ENCODE data around the gene ZNF236.

Gene ZNF236

GRCh38 chr18:76821875-76822505, 367 bp upstream of the ZNF236 start:
- peak overlapping the region; percentile 93 for H3K4me3 ChIP-seq (replicated peaks; ENCODE audit: low read depth, low read length)
- TF ChIP-seq, protein P1, sequence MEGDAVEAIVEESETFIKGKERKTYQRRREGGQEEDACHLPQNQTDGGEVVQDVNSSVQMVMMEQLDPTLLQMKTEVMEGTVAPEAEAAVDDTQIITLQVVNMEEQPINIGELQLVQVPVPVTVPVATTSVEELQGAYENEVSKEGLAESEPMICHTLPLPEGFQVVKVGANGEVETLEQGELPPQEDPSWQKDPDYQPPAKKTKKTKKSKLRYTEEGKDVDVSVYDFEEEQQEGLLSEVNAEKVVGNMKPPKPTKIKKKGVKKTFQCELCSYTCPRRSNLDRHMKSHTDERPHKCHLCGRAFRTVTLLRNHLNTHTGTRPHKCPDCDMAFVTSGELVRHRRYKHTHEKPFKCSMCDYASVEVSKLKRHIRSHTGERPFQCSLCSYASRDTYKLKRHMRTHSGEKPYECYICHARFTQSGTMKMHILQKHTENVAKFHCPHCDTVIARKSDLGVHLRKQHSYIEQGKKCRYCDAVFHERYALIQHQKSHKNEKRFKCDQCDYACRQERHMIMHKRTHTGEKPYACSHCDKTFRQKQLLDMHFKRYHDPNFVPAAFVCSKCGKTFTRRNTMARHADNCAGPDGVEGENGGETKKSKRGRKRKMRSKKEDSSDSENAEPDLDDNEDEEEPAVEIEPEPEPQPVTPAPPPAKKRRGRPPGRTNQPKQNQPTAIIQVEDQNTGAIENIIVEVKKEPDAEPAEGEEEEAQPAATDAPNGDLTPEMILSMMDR (IDR thresholded peaks at IDR 0.05; ENCODE audit: low read length, missing control alignments): no peak
- DNase-seq (ENCODE audit: low read depth): peak; percentile 47

GRCh38 chr18:76823161-76823538, 793 bp downstream of the ZNF236 start:
- H3K4me3 ChIP-seq (replicated peaks; ENCODE audit: low read depth, low read length): peak overlapping the region; percentile 74
- TF ChIP-seq, protein P1 (IDR thresholded peaks at IDR 0.05; ENCODE audit: low read length, missing control alignments): no peak
- no peak for DNase-seq (ENCODE audit: low read depth)

- TF ChIP-seq, protein P1 (IDR thresholded peaks at IDR 0.05; ENCODE audit: low read length, missing control alignments): peak; percentile 30
- DNase-seq (ENCODE audit: low read depth): no peak
- peak overlapping the region; percentile 74 for H3K4me3 ChIP-seq (replicated peaks; ENCODE audit: low read depth, low read length)
These were observed 1.2 kb downstream of the ZNF236 start for GRCh38 chr18:76823587-76824011.

DNA sequence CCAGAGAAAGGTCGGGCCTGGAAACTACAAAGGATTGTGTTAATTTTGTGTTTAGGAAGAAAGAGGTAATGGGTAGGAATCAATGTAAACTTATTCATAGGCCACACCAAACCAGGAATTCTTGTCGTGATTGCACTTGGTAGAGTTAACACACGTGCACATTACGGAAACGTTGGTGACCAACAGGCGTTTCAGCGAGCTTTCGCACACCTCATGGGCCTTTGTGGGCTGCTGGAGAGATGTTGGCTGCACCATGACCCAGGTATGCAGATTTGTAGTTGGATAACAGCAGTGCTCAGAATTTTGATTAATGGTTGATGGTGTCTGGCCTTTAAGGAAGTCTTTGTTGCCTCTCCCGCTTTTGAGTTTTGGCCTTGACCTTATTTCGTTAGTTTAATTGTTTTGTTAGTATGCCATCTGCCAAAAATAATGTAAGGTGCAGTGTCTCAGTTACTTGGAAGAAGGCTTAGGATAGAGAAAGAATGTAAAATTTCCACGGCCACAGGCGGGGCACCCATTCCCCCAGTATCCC, 1.9 kb downstream of the ZNF236 start:
- TF ChIP-seq, protein P1 (IDR thresholded peaks at IDR 0.05; ENCODE audit: low read length, missing control alignments): no peak
- no peak for DNase-seq (ENCODE audit: low read depth)
- H3K4me3 ChIP-seq (replicated peaks; ENCODE audit: low read depth, low read length): peak overlapping the region; percentile 74

DNA sequence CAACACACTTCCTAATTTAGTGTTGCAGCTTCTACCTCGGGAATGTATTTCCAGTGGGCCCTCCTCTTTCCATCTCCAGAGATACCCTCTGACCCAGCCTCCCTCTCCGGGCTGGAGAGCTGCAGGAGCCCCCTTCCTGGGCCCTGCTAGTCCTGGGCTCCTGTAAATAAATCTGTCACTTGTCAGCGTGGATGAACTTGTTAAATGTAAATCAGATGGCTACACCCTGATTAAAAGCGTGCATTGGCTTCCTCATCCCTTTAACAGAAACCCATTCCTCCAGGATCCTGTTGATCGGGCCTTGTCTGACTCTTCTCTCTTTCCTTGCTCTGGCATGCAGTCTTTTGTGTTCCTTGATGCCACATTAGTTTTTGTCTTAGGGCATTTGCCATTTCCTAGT, 2.4 kb downstream of the ZNF236 start:
- DNase-seq (ENCODE audit: low read depth): no peak
- TF ChIP-seq, protein P1 (IDR thresholded peaks at IDR 0.05; ENCODE audit: low read length, missing control alignments): no peak
- H3K4me3 ChIP-seq (replicated peaks; ENCODE audit: low read depth, low read length): no peak overlapping the region

GRCh38 chr18:76827205-76828200, 5.1 kb downstream of the ZNF236 start:
- no peak overlapping the region for H3K4me3 ChIP-seq (replicated peaks; ENCODE audit: low read depth, low read length)
- TF ChIP-seq, protein P1 (IDR thresholded peaks at IDR 0.05; ENCODE audit: low read length, missing control alignments): no peak
- no peak for DNase-seq (ENCODE audit: low read depth)

All from fibroblast of pulmonary artery (primary cell).